DMS 273 (cell line): ENCODE results near the gene LAP3.
"Not testable (repeated sequence)": the region's sequence is repeated elsewhere in the genome, so short reads cannot be mapped to it uniquely, and the experiment has no call there.

Experiments used
- DNase-seq: peaks from one replicate; lab custom pipeline; 2025; ENCODE audit not compliant: unreplicated experiment; lab: John Stamatoyannopoulos, UW

Gene LAP3

GRCh38 chr4:17576932-17577664 lies at the start of gene LAP3:
Gene LAP3 (plus strand): TSS chr4:17577198. CDS start chr4:17577466, 268 bp downstream.
- peak; percentile 94 for DNase-seq

- DNase-seq: no peak
Measured at GRCh38 chr4:17528551-17529165, 48.3 kb upstream of the LAP3 start.

- no peak for DNase-seq
Measured at GRCh38 chr4:17531538-17532285, 45.3 kb upstream of the LAP3 start.

DNA sequence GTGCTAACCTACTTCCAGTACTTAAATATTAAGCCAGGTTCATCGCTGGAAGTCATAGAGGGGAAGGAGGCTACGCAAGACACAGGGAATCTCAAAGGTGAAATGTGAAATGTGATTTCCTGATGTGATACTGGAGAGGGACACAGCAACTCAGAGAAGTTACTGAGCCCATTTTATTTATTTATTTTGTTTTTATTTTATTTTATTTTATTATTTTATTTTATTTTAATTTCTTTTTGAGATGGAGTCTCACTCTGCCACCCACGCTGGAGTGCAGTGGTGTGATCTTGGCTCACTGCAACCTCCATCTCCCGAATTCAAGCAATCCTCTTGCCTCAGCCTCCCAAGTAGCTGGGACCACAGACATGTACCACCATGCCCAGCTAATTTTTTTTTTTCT lies 42.3 kb upstream of the LAP3 start:
- DNase-seq: no peak

DNA sequence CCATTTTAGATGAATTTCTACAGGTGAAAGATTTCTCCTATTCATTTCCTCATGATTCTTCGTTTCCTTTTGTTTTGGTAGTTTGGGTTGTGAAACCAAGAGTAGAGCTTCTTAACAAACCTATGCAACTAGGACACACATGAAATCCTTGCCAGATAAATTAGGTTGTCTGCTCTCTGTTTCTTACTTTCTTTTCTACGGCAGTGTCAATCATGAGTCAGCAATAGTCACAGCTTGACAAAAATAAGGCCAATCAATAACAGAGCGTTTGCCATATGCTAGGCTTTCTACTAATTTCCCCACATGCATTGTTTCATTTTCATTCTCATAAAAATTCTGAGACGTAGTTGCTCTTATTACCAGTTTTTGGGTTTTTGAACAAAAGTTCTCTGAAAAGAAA lies 41.8 kb upstream of the LAP3 start:
- DNase-seq: no peak

GRCh38 chr4:17535906-17536305 lies 41.1 kb upstream of the LAP3 start:
- no peak for DNase-seq

GRCh38 chr4:17537060-17537459 lies 39.9 kb upstream of the LAP3 start:
- DNase-seq: not testable (repeated sequence)

GRCh38 chr4:17544205-17544604 lies 32.8 kb upstream of the LAP3 start:
- DNase-seq: no peak

DNA sequence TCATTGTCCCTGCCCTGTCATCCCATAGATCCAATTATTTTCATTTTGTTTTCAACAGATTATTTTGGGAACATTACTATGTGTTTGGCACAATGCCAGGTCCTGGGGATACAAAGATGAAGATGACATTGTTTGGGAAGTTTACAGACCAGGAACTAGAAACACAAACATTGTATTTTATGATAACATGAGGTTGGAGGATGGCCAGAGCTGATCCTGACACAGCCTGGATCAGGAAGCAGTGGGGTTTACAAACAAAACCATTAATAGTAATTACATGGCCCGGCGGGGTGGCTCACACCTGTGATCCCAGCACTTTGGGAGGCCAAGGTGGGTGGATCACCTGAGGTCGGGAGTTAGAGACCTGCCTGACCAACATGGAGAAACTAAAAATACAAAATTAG lies 32.2 kb upstream of the LAP3 start:
- no peak for DNase-seq

DNA sequence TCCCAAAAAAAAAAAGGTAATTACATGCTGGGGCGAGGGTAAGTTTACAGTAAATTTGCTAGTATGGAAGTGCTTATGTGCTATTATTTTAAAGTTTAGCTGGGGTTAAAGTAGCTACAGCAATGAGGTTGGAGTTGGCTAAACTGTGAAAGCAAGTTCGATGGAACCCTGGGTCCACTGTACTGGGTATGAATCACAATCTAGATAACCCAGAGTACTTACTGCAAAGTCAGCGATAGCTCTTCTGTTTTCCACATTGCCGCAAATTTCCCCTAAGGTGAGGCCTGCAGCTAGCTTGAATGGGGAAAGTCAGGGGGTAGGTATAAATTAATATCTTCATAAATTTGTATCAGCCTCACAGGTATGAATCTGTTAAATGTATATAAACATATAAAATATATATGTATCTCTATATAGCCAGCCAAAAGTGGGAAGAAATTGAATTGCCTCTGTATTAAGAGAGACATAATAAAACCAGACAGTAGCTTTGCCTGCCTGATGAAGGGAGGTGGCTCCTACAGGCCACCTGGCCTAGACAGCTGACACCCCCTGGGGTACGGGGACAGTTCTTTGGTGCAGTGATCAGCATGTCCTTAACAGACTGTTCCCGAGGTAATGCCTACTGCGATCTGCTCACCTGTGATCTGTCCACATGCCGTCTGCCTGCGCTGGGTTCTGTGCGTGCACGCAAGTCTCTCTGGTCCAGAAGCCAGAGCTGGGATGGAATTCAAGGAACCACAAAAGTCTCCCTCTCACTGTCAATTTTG lies 31.4 kb upstream of the LAP3 start:
- no peak for DNase-seq

- DNase-seq: no peak
Measured at GRCh38 chr4:17546222-17546621, 30.8 kb upstream of the LAP3 start.

DNA sequence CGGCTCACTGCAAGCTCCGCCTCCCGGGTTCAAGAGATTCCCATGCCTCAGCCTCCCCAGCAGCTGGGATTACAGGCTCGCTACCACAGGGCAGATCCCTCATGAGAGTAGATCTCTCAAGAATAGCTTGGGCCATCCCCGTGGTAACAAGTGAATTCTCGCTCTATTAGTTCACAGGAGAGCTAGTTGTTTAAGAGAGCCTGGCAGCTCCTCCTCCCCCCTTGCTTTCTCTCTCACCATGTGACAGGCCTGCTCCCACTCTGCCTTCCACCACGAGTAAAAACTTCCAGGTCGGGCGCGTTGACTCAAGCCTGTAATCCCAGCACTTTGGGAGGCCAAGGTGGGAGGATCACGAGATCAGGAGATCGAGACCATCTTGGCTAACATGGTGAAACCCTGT lies 30.3 kb upstream of the LAP3 start:
- DNase-seq: no peak

- DNase-seq: no peak
Measured at GRCh38 chr4:17550549-17550948, 26.4 kb upstream of the LAP3 start.

DNA sequence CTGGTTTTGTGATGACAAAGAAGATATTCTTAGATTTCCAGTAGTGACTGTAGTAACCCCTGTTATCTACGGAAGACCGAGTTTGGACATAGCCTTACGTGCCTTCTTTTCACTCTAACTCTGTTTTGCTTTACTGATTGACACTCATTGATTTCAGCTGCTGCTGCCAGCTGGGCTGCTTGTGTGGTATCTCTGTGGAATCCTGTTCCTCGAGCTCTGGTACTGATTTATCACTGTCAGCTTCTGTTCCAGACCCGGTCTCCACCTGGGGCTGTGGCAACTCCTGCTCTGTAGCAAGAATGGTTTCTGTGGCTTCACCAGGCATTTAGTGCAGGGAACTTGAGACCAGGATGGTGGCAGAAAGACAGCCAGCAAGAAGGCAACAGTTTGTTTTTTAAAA lies 24.6 kb upstream of the LAP3 start:
- DNase-seq: no peak

- no peak for DNase-seq
Measured at GRCh38 chr4:17554568-17554967, 22.4 kb upstream of the LAP3 start.

- DNase-seq: no peak
Measured at GRCh38 chr4:17556498-17556897, 20.5 kb upstream of the LAP3 start.

GRCh38 chr4:17557880-17558279 lies 19.1 kb upstream of the LAP3 start:
- peak; percentile 9 for DNase-seq

DNA sequence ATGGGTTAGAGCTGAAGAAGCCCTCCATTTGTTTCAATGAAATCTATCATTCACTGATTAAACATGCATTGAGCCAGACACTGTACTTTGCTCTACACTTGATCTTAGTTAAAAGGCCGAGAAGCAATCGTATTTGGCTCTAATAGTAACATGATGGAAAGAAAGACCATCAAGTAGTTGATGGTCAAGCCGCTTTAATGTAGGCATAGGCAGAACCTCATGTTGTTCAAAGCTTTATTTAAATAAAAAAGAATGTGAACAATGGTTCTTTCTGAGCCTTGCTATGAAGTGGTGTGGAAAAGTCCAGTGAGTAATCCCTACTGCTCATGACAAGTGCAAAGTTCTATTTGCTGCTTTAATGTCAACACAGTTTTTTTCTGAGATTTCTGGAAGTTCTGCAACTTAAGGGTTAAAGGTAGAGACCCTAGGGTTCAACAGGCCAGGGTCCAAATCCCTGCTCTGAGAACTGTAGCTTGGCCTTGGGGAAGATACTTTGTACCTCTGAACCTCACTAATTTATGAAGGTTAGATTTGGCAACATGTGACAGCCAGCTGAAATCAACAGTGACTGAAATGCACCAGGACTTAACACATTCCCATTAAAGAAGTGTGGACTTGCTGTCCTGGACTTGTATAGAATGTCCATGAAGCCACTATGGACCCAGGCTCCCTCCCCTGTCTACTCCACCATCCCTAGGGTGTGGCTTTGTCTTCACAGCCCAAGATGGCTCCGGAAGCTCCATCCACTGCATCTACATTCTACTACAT lies 17.9 kb upstream of the LAP3 start:
- DNase-seq: no peak

DNA sequence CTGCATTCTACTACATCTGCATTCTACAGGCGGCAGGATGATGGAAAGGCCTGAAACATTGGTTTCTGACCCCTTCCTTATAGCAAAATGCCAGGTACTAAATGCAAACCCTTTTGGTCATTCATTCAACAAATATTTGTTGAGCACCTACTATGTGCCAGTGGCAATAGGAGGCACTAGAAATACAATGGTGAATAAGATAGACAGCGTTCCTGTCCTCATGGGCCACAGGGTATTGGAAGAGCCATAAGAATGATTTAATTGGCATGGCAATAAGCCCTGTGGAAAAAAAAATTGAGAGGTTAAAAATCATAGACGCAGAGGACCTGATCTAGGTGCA lies 17.3 kb upstream of the LAP3 start:
- no peak for DNase-seq

DNA sequence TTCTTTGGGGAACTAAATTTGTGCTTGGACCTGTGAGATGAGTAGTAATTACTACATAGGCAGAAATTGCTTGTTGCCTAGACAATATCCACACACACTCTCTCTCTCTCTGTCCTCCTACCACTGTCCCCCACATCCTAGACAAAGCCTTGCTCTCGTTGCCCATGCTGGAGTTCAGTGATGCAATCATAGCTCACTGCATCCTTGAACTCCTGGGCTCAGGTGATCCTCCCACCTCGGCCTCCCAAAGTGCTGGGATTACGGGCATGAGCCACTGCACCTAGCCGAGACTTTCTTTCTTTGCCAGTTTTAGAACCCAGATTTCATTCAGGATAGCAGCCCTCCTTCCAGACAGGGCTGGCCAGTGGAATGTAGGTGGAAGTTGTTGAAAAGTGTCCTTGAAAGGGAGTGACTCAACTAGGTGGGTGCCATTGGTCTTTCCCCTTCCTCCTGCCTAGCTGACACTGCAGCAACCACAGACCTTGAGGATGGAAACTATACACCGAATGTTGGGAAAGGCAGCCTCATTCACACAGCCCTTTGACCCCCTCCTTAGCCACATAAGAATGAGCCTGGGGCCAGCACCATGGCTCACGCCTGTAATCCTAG lies 16.8 kb upstream of the LAP3 start:
- no peak for DNase-seq
